Bronchial epithelial cell (primary cell): ENCODE results near the gene BARHL1. TPM values are rescaled to one million over a fixed set of nuclear protein-coding genes. Genes with fewer than 3 reads are reported as not detected.

Experiments
- DNase-seq: peaks from one replicate; pipeline ENCODE4 v3.0.0-alpha.2; 2010; ENCODE audit warnings: low read depth
- FAIRE-seq: peaks from 2 replicates; lab custom pipeline; 2011; peaks lifted over from hg19 to GRCh38; lab: Jason Lieb, UNC
- H3K27me3 ChIP-seq: 2 replicates; pipeline ENCODE4 v1.5.1; 2011; ENCODE audit warnings: low read length; ENCODE audit not compliant: control insufficient read depth, insufficient read depth
- H3K36me3 ChIP-seq: 2 replicates; pipeline ENCODE4 v1.5.1; 2011; ENCODE audit warnings: low read length; ENCODE audit not compliant: control insufficient read depth, insufficient read depth
- H3K4me3 ChIP-seq: 2 replicates; pipeline ENCODE4 v1.5.1; 2011; ENCODE audit warnings: mild to moderate bottlenecking, low read depth, low read length, control low read depth
- CTCF ChIP-seq: IDR thresholded peaks from 2 replicates; pipeline ENCODE4 v1.5.1; 2011; ENCODE audit warnings: mild to moderate bottlenecking, moderate library complexity, low read length, control low read depth, inconsistent platforms; ENCODE audit not compliant: insufficient read depth, severe bottlenecking
- total RNA-seq: library from RNA; depleted of rRNA; stranded (reverse); fragments of >200 nt; gene quantifications from 2 replicates; pipeline ENCODE4 v1.2.1, GENCODE V29; 2014

Gene BARHL1
- total RNA-seq, 1 donor from 2014 or later, result not detected

- DNase-seq (no peak), FAIRE-seq (no peak)
- Histone ChIP-seq H3K4me3 (no peak overlapping the region), H3K27me3 (peaks cover 3% of the 10 kb centered on the region), H3K36me3 (no peaks in the 10 kb centered on the region)
- no peak for TF ChIP-seq CTCF
Observed at GRCh38 chr9:132551556-132551955, 30.9 kb upstream of the BARHL1 start.

DNA sequence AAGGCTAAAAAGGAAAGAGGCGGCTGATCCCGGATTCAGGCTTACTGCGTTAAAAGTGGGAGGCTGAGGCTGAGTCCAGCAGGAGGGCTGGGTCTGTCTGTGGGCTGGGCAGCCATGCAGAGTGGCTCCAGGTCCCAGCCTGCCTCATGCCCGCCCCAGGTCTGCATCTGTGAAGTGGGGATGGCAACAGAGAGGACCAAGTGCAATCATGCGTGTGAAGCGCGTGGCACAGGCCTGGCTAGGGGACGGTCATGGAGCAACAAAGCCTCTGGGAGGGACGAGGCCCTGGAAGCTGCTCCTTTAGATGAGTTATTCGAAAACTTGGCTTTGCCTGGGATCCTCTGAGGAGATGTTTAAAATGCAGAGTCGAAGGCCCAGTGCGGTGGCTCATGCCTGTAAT is 30.4 kb upstream of the BARHL1 start:
- no peak for DNase-seq
- FAIRE-seq, result no peak
- Histone ChIP-seq H3K36me3 (no peaks in the 10 kb centered on the region), H3K4me3 (no peak overlapping the region), H3K27me3 (no peaks in the 10 kb centered on the region)
- no peak for TF ChIP-seq CTCF

- Histone ChIP-seq H3K36me3 (no peaks in the 10 kb centered on the region), H3K27me3 (no peaks in the 10 kb centered on the region), H3K4me3 (no peak overlapping the region)
- no peak for DNase-seq
- TF ChIP-seq CTCF, result no peak
- no peak for FAIRE-seq
Observed at GRCh38 chr9:132554755-132555154, 27.7 kb upstream of the BARHL1 start.

DNA sequence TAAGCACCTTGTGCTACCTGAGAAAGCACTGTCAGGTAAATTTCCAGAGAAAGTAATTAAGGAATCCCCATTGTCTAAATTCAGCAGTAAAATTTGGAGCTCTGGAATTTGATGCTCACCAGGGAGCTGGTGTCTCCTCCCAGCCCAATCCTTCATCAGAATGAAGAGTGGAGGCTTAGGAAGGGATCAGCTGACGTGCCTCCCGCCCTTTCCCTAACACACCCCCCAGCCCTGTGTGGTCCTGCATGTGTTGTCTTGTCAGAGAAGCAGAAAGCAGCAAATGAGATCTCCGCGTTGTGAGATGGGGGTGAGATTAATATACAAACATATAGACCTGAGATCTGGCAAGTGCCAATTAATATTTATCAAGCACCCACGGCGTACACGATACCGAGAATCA is 26.9 kb upstream of the BARHL1 start:
- no peaks in the 10 kb centered on the region for H3K36me3 ChIP-seq
- H3K27me3 ChIP-seq, result no peaks in the 10 kb centered on the region
- TF ChIP-seq CTCF, result no peak
- DNase-seq (no peak), FAIRE-seq (no peak)
- no peak overlapping the region for H3K4me3 ChIP-seq

- DNase-seq (no peak), FAIRE-seq (no peak)
- H3K36me3 ChIP-seq, result no peaks in the 10 kb centered on the region
- no peaks in the 10 kb centered on the region for H3K27me3 ChIP-seq
- no peak overlapping the region for H3K4me3 ChIP-seq
- TF ChIP-seq CTCF, result no peak
Observed at GRCh38 chr9:132556235-132556634, 26.2 kb upstream of the BARHL1 start.

GRCh38 chr9:132556714-132557113 is 25.7 kb upstream of the BARHL1 start:
- Histone ChIP-seq H3K4me3 (no peak overlapping the region), H3K27me3 (no peaks in the 10 kb centered on the region), H3K36me3 (no peaks in the 10 kb centered on the region)
- DNase-seq (no peak), FAIRE-seq (no peak)
- no peak for TF ChIP-seq CTCF
